ENCODE results near the gene ME1.
"Not testable (repeated sequence)": the region's sequence is repeated elsewhere in the genome, so short reads cannot be mapped to it uniquely, and the experiment has no call there.

Gene ME1

DNA sequence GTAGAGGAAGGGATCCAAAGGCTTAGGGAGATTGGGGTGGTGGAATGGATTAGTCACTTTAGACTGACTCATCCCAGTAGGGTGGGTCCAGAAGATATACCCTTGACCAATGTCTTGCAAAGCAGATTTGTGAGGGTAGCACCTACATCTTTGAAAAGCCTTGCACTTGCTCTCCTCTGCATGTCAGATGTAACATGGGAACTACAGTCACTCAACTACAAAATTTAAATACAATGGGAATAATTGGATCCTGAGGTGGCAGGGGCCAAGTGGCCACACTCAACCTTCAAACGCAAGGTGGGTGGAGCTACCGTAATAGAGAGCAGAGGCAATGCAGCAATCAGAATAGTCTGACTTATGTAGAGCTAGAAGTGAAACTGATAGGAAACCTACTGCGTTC lies 71.2 kb downstream of the ME1 start:
- no peak for DNase-seq (ENCODE audit: low spot score)
- Histone ChIP-seq H3K27ac (no peak overlapping the region), H3K4me3 (no peak overlapping the region)
- TF ChIP-seq, protein P1, sequence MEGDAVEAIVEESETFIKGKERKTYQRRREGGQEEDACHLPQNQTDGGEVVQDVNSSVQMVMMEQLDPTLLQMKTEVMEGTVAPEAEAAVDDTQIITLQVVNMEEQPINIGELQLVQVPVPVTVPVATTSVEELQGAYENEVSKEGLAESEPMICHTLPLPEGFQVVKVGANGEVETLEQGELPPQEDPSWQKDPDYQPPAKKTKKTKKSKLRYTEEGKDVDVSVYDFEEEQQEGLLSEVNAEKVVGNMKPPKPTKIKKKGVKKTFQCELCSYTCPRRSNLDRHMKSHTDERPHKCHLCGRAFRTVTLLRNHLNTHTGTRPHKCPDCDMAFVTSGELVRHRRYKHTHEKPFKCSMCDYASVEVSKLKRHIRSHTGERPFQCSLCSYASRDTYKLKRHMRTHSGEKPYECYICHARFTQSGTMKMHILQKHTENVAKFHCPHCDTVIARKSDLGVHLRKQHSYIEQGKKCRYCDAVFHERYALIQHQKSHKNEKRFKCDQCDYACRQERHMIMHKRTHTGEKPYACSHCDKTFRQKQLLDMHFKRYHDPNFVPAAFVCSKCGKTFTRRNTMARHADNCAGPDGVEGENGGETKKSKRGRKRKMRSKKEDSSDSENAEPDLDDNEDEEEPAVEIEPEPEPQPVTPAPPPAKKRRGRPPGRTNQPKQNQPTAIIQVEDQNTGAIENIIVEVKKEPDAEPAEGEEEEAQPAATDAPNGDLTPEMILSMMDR (IDR thresholded peaks at IDR 0.05): no peak

DNA sequence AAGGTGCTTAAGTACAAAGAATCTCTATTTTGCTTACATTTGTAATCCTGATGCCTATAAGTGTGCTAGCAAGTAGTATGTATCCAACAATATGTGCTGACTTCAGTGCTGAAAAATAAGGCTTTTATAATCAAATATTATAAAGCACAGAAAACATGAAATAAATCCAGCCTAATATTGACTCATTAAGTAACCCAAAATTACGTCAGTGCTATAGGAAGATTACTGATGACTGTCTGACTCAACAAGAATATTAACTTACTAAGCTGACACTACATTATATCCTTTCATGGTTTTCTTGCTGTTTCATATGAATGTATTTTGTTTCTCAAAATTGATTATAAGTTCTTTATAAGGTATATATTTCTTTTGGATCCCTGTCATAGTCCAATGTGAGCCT lies 76.1 kb downstream of the ME1 start:
- TF ChIP-seq, protein P1 (IDR thresholded peaks at IDR 0.05): no peak

DNA sequence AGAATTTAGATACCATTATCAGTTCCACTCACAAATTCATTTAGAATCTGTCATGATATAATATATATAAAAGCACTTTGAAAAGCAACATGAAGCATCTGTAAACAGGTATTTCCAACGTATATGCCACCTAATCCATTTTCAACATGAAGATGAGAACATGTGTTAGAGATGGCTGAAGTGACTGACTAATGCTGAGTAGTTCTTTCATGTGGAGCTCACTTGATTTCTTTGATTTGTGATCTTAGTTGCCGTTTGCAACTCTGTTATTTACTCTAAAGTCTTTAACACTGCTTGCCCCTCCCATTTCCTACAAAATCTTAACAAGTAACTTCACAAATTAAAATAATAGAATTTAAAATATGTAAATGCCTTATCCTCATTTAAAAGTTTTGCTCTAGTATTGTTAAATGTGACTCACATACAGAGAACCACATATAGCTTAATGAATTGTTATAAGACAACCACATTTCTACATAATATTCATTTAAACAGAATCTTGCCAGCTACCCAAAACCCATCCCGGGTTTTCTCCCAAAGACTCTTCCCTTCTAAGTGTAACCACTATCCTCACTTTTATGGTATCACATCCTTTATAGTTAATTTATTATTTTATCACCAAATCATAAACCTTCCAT lies 78.3 kb downstream of the ME1 start:
- Histone ChIP-seq H3K4me3 (no peak overlapping the region), H3K27ac (no peak overlapping the region)
- TF ChIP-seq, protein P1 (IDR thresholded peaks at IDR 0.05): no peak
- DNase-seq (ENCODE audit: low spot score): no peak

More for the DNA sequence above, 76.1 kb downstream of the ME1 start:
- H3K4me3 ChIP-seq: no peak overlapping the region
- H3K27ac ChIP-seq: no peak overlapping the region
- DNase-seq (ENCODE audit: low spot score): no peak

GRCh38 chr6:83343121-83343520 lies 87.7 kb downstream of the ME1 start:
- H3K27ac ChIP-seq: no peak overlapping the region
- H3K4me3 ChIP-seq: no peak overlapping the region
- DNase-seq (ENCODE audit: low spot score): no peak
- TF ChIP-seq, protein P1 (IDR thresholded peaks at IDR 0.05): no peak

GRCh38 chr6:83341765-83342164 lies 89.1 kb downstream of the ME1 start:
- Histone ChIP-seq H3K27ac (no peak overlapping the region), H3K4me3 (no peak overlapping the region)
- no peak for DNase-seq (ENCODE audit: low spot score)
- TF ChIP-seq, protein P1 (IDR thresholded peaks at IDR 0.05): no peak

DNA sequence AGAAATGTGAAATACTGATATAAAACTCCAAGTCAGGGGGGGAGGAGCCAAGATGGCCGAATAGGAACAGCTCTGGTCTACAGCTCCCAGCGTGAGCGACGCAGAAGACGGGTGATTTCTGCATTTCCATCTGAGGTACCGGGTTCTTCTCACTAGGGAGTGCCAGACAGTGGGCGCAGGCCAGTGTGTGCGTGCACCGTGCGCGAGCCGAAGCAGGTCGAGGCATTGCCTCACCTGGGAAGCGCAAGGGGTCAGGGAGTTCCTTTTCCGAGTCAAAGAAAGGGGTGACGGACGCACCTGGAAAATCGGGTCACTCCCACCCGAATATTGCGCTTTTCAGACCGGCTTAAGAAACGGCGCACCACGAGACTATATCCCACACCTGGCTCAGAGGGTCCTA lies 96.9 kb downstream of the ME1 start:
- DNase-seq (ENCODE audit: low spot score); H3K27ac ChIP-seq; H3K4me3 ChIP-seq: not testable (repeated sequence)

- Histone ChIP-seq H3K27ac (no peak overlapping the region), H3K4me3 (no peak overlapping the region)
- no peak for DNase-seq (ENCODE audit: low spot score)
- TF ChIP-seq, protein P1 (IDR thresholded peaks at IDR 0.05): no peak
Measured at GRCh38 chr6:83333500-83333899, 97.4 kb downstream of the ME1 start.

Data from coronary artery (tissue), 2 donors.